ENCODE measurements around the gene TRIM22. TPM values are rescaled to one million over a fixed set of nuclear protein-coding genes. Genes with fewer than 3 reads are reported as not detected.

TRIM22 gene
- total RNA-seq, 1 experiment from 2014 or later: 0.61 TPM

GRCh38 chr11:5688482-5688881, 1.1 kb upstream of the TRIM22 start:
- H3K36me3 ChIP-seq (ENCODE audit: control insufficient read depth in 1 of 2, insufficient read depth in 2 of 2, low read length in 2 of 2): no peaks in the 10 kb centered on the region
- no peak overlapping the region for H3K9ac ChIP-seq (ENCODE audit: low read length)
- intact Hi-C loops (cut with micrococcal nuclease): loop anchor here (10.0 kb wide), 1 partner anchor 636 kb away; the partner anchor contains the start of gene CAVIN3
- H3K9me2 ChIP-seq (ENCODE audit: insufficient read depth): no peaks in the 10 kb centered on the region
- H3K4me3 ChIP-seq (replicated peaks in 1 of 2; ENCODE audit: low read depth in 1 of 2, low read length in 2 of 2): no peak overlapping the region
- H3K4me2 ChIP-seq (ENCODE audit: low read length): no peak overlapping the region
- no peak overlapping the region for H3K27ac ChIP-seq (ENCODE audit: low read depth, low read length)
- RAD21 ChIA-PET (ENCODE audit: low non-redundant PET in 1 of 2, low total read pairs in 2 of 2, uncharacterized antibody in 2 of 2, unreplicated experiment in 2 of 2): no interaction called here
- H3K27me3 ChIP-seq (ENCODE audit: insufficient read depth, low read length): no peaks in the 10 kb centered on the region
- CTCF ChIA-PET: no interaction called here
- H4K20me1 ChIP-seq (ENCODE audit: insufficient read depth): no peaks in the 10 kb centered on the region
- BruUV-seq (replicated peaks): no TSS peak
- H3K79me2 ChIP-seq (ENCODE audit: insufficient read depth, low read length): no peaks in the 10 kb centered on the region
- no peak overlapping the region for H2AFZ ChIP-seq (ENCODE audit: low read depth, low read length, poor library complexity, severe bottlenecking)
- DNase-seq (ENCODE audit: low read depth, low spot score) (no peak), ATAC-seq (no peak)
- TF ChIP-seq, protein P1, sequence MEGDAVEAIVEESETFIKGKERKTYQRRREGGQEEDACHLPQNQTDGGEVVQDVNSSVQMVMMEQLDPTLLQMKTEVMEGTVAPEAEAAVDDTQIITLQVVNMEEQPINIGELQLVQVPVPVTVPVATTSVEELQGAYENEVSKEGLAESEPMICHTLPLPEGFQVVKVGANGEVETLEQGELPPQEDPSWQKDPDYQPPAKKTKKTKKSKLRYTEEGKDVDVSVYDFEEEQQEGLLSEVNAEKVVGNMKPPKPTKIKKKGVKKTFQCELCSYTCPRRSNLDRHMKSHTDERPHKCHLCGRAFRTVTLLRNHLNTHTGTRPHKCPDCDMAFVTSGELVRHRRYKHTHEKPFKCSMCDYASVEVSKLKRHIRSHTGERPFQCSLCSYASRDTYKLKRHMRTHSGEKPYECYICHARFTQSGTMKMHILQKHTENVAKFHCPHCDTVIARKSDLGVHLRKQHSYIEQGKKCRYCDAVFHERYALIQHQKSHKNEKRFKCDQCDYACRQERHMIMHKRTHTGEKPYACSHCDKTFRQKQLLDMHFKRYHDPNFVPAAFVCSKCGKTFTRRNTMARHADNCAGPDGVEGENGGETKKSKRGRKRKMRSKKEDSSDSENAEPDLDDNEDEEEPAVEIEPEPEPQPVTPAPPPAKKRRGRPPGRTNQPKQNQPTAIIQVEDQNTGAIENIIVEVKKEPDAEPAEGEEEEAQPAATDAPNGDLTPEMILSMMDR (IDR thresholded peaks at IDR 0.05 in 2 of 3, conservative IDR thresholded peaks at IDR 0.05 in 1 of 3; ENCODE audit: borderline replicate concordance in 1 of 3, insufficient read depth in 1 of 3, low read depth in 2 of 3, low read length in 2 of 3): no peak
- TF ChIP-seq POLR2AphosphoS5 (IDR thresholded peaks at IDR 0.05; ENCODE audit: low read depth, low read length): no peak
- no peak for TF ChIP-seq EGR1 (IDR thresholded peaks at IDR 0.05; ENCODE audit: low read depth)
- no peak for TF ChIP-seq YY1 (IDR thresholded peaks at IDR 0.05; ENCODE audit: extremely low read depth, insufficient replicate concordance, low read depth, low read length)
- no peak for TF ChIP-seq RAD21 (IDR thresholded peaks at IDR 0.05; ENCODE audit: low read depth)
- TF ChIP-seq REST (IDR thresholded peaks at IDR 0.05; ENCODE audit: low read depth): no peak
- no peak for TF ChIP-seq CEBPB (IDR thresholded peaks at IDR 0.05; ENCODE audit: low read depth)
- TF ChIP-seq CBX3 (IDR thresholded peaks at IDR 0.05; ENCODE audit: low read depth): no peak
- no peak for TF ChIP-seq POLR2A (IDR thresholded peaks at IDR 0.05; ENCODE audit: borderline replicate concordance, extremely low read depth, insufficient read depth, insufficient read length)
- TF ChIP-seq ELF1 (IDR thresholded peaks at IDR 0.05; ENCODE audit: borderline replicate concordance, low read depth): no peak
- TF ChIP-seq, protein P2, sequence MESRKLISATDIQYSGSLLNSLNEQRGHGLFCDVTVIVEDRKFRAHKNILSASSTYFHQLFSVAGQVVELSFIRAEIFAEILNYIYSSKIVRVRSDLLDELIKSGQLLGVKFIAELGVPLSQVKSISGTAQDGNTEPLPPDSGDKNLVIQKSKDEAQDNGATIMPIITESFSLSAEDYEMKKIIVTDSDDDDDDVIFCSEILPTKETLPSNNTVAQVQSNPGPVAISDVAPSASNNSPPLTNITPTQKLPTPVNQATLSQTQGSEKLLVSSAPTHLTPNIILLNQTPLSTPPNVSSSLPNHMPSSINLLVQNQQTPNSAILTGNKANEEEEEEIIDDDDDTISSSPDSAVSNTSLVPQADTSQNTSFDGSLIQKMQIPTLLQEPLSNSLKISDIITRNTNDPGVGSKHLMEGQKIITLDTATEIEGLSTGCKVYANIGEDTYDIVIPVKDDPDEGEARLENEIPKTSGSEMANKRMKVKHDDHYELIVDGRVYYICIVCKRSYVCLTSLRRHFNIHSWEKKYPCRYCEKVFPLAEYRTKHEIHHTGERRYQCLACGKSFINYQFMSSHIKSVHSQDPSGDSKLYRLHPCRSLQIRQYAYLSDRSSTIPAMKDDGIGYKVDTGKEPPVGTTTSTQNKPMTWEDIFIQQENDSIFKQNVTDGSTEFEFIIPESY (IDR thresholded peaks at IDR 0.05; ENCODE audit: extremely low read depth, insufficient replicate concordance, low read length): no peak
- TF ChIP-seq ZNF274 (IDR thresholded peaks at IDR 0.05; ENCODE audit: low read depth, low read length): no peak
- no peak for TF ChIP-seq EZH2phosphoT487 (IDR thresholded peaks at IDR 0.05; ENCODE audit: borderline replicate concordance)
- no peak for TF ChIP-seq ATF3 (IDR thresholded peaks at IDR 0.05)
- H3K4me1 ChIP-seq (ENCODE audit: control insufficient read depth in 1 of 2, insufficient read depth in 2 of 2, low read length in 2 of 2): peaks cover 4 to 13% of the 10 kb centered on the region in 2 experiments; a peak in 2 of 4 replicates
- no peaks in the 10 kb centered on the region for H3K9me3 ChIP-seq (ENCODE audit: control insufficient read depth in 1 of 2, insufficient read depth in 1 of 2, low read depth in 1 of 2, low read length in 2 of 2)
- POLR2A ChIA-PET: no interaction called here

Measured in HCT116 (cell line).